Activated T-cell treated with anti-CD3 and anti-CD28 coated beads for 4 hours (primary cell): ENCODE measurements around the gene TELO2.
A peak's percentile ranks its signal among the peaks of the same experiment; 100 is the strongest.
"Not testable (repeated sequence)": the region's sequence is repeated elsewhere in the genome, so short reads cannot be mapped to it uniquely, and the experiment has no call there.

Source experiments
- DNase-seq: peaks from one replicate; pipeline ENCODE4 v3.0.0-alpha.2; 2020

Gene TELO2

GRCh38 chr16:1458336-1458976 lies 34.7 kb upstream of the TELO2 start:
- DNase-seq = no peak

GRCh38 chr16:1458977-1459341 lies 34.2 kb upstream of the TELO2 start:
- no peak for DNase-seq

GRCh38 chr16:1459967-1460366 lies 33.2 kb upstream of the TELO2 start:
- DNase-seq = no peak

- DNase-seq = no peak
Measured at GRCh38 chr16:1460602-1461138, 32.5 kb upstream of the TELO2 start.

GRCh38 chr16:1461146-1461545 lies 32.0 kb upstream of the TELO2 start:
- no peak for DNase-seq

GRCh38 chr16:1464196-1464893 lies 28.8 kb upstream of the TELO2 start:
- DNase-seq = no peak

GRCh38 chr16:1464894-1465566 lies 28.1 kb upstream of the TELO2 start:
- DNase-seq = no peak

GRCh38 chr16:1465567-1465915 lies 27.6 kb upstream of the TELO2 start:
- DNase-seq = no peak

GRCh38 chr16:1466054-1466453 lies 27.1 kb upstream of the TELO2 start:
- DNase-seq = no peak

- DNase-seq = no peak
Measured at GRCh38 chr16:1466968-1467521, 26.1 kb upstream of the TELO2 start.

- DNase-seq = no peak
Measured at GRCh38 chr16:1468426-1468810, 24.7 kb upstream of the TELO2 start.

- DNase-seq = not testable (repeated sequence)
Measured at GRCh38 chr16:1469141-1469540, 24.0 kb upstream of the TELO2 start.

- DNase-seq = no peak
Measured at GRCh38 chr16:1469693-1470201, 23.4 kb upstream of the TELO2 start.

GRCh38 chr16:1470481-1471251 lies 22.5 kb upstream of the TELO2 start:
- DNase-seq = no peak

GRCh38 chr16:1471569-1472194 lies 21.5 kb upstream of the TELO2 start:
- no peak for DNase-seq

GRCh38 chr16:1472974-1473373 lies 20.2 kb upstream of the TELO2 start:
- DNase-seq = no peak

GRCh38 chr16:1474082-1474795 lies 18.9 kb upstream of the TELO2 start:
- no peak for DNase-seq

- DNase-seq = peak; percentile 81
Measured at GRCh38 chr16:1474796-1475551, 18.2 kb upstream of the TELO2 start, which contains the start of gene CLCN7. Gene CLCN7, minus strand, starts transcription at chr16:1475028. Its CDS starts 54 bp downstream, at chr16:1474974.

GRCh38 chr16:1475552-1476114 lies 17.5 kb upstream of the TELO2 start:
- no peak for DNase-seq

- DNase-seq = no peak
Measured at GRCh38 chr16:1477033-1477432, 16.1 kb upstream of the TELO2 start.
